GM23338 (cell line): ENCODE data around the gene SLC8A3. TPM values are rescaled to one million over a fixed set of nuclear protein-coding genes. Genes with fewer than 3 reads are reported as not detected.

Source experiments
- ATAC-seq: fragments of 200-7000 bp; cut with Tn5 transposase; 3 replicates; pipeline ENCODE4 v1.9.1; 2020
- DNase-seq: peaks from one replicate; pipeline ENCODE4 v3.0.0-alpha.2; 2015; ENCODE audit warnings: low spot score
- H2AFZ ChIP-seq: fragments of 200-600 bp; sonication (generic); 2 replicates; pipeline ENCODE4 v1.8.0; 2016; ENCODE audit warnings: antibody characterized with exemption, mild to moderate bottlenecking, moderate library complexity
- H3F3A ChIP-seq: fragments of 200-600 bp; sonication (generic); replicated peaks from 2 replicates; pipeline ENCODE4 v1.8.0; 2017; ENCODE audit warnings: antibody characterized with exemption, mixed run types, low read depth
- H3K27ac ChIP-seq: fragments of 200-600 bp; sonication (generic); 2 replicates; pipeline ENCODE4 v1.6.1; 2016; ENCODE audit warnings: low read depth
- H3K27me3 ChIP-seq: fragments of 200-600 bp; sonication (generic); 2 replicates; pipeline ENCODE4 v1.8.0; 2016; ENCODE audit warnings: mild to moderate bottlenecking, mixed run types, moderate library complexity; ENCODE audit not compliant: insufficient read depth
- H3K36me3 ChIP-seq: fragments of 200-600 bp; sonication (generic); 2 replicates; pipeline ENCODE4 v1.8.0; 2016; ENCODE audit warnings: mild to moderate bottlenecking; ENCODE audit not compliant: insufficient read depth
- H3K4me1 ChIP-seq: fragments of 200-600 bp; sonication (generic); 2 replicates; pipeline ENCODE4 v1.8.0; 2016; ENCODE audit warnings: mild to moderate bottlenecking, moderate library complexity; ENCODE audit not compliant: insufficient read depth
- H3K4me2 ChIP-seq: fragments of 200-600 bp; sonication (generic); 2 replicates; pipeline ENCODE4 v1.7.1; 2017; ENCODE audit warnings: mixed run types
- H3K4me3 ChIP-seq: fragments of 200-600 bp; sonication (generic); 2 replicates; pipeline ENCODE4 v1.6.1; 2016; ENCODE audit warnings: mixed run types
- H3K79me2 ChIP-seq: fragments of 200-600 bp; sonication (generic); replicated peaks from 2 replicates; pipeline ENCODE4 v1.8.0; 2017; ENCODE audit warnings: mild to moderate bottlenecking; ENCODE audit not compliant: insufficient read depth
- H3K9me2 ChIP-seq: fragments of 200-600 bp; sonication (generic); 2 replicates; pipeline ENCODE4 v1.8.0; 2017; ENCODE audit not compliant: insufficient read depth
- H4K20me1 ChIP-seq: fragments of 200-600 bp; sonication (generic); replicated peaks from 2 replicates; pipeline ENCODE4 v1.8.0; 2017; ENCODE audit warnings: mild to moderate bottlenecking; ENCODE audit not compliant: insufficient read depth
- H3K27ac Mint-ChIP-seq: 2 replicates; pipeline ENCODE4 v1.8.0; 2020; ENCODE audit warnings: inconsistent platforms, mild to moderate bottlenecking, moderate library complexity, mixed read lengths
- H3K27me3 Mint-ChIP-seq: 3 replicates; pipeline ENCODE4 v1.8.0; 2022; ENCODE audit warnings: low read depth, mild to moderate bottlenecking, moderate library complexity, mixed read lengths, inconsistent platforms; ENCODE audit not compliant: insufficient read depth, poor library complexity
- H3K36me3 Mint-ChIP-seq: 3 replicates; pipeline ENCODE4 v1.8.0; 2021; ENCODE audit warnings: low read depth, mild to moderate bottlenecking, inconsistent platforms, moderate library complexity, mixed read lengths
- H3K4me1 Mint-ChIP-seq: 3 replicates; pipeline ENCODE4 v1.8.0; 2020; ENCODE audit warnings: mild to moderate bottlenecking, inconsistent platforms, mixed read lengths
- H3K4me3 Mint-ChIP-seq: 3 replicates; pipeline ENCODE4 v1.8.0; 2021; ENCODE audit warnings: moderate library complexity, mild to moderate bottlenecking, inconsistent platforms, mixed read lengths
- H3K9me3 Mint-ChIP-seq: 3 replicates; pipeline ENCODE4 v1.8.0; 2020; ENCODE audit warnings: moderate library complexity, mild to moderate bottlenecking, inconsistent platforms, mixed read lengths
- CREB1 ChIP-seq: fragments of 250-450 bp; sonication (Bioruptor Pico); IDR thresholded peaks from 2 replicates; pipeline ENCODE4 v1.5.0; 2020; ENCODE audit warnings: low read depth, mild to moderate bottlenecking, moderate library complexity
- EZH2 ChIP-seq: fragments of 200-600 bp; sonication (generic); IDR thresholded peaks from one replicate; pipeline ENCODE4 v1.8.0; 2017; ENCODE audit warnings: antibody characterized with exemption, mild to moderate bottlenecking, low read depth; ENCODE audit not compliant: unreplicated experiment
- JUNB ChIP-seq: IDR thresholded peaks from one replicate; pipeline ENCODE4 v1.6.1; 2016; ENCODE audit warnings: antibody characterized with exemption; ENCODE audit not compliant: unreplicated experiment
- ZNF331 ChIP-seq: fragments of 250-450 bp; sonication (Bioruptor Pico); IDR thresholded peaks from 2 replicates; pipeline ENCODE4 v1.5.0; 2020; ENCODE audit warnings: low read depth, mild to moderate bottlenecking, moderate library complexity
- polyA plus RNA-seq: library from polyadenylated mRNA; unstranded; fragments of >200 nt; fragmentation: Nextera tagmentation; extraction: Ambion mirVana; gene quantifications from 2 replicates; pipeline ENCODE4 v1.2.1, GENCODE V29; 2016
- total RNA-seq: library from RNA; depleted of rRNA; stranded (reverse); fragments of >200 nt; shearing (Covaris generic); gene quantifications from 2 replicates; pipeline ENCODE4 v1.2.3, GENCODE V29; 2014
- TF ChIP-seq, protein P1 (sequence below): fragments of 250-450 bp; sonication (Bioruptor Pico); IDR thresholded peaks from 2 replicates; pipeline ENCODE4 v1.5.0; 2020; ENCODE audit warnings: mild to moderate bottlenecking, moderate library complexity
- TF ChIP-seq, protein P2 (sequence below), 2 experiments: fragments of 200-600 bp in 1 of 2; sonication (generic) in 1 of 2; conservative IDR thresholded peaks; 2 replicates each; pipeline versions ENCODE4 v1.5.1 to v1.6.1; 2016 to 2017; ENCODE audit warnings: antibody characterized with exemption in 2 of 2, low read depth in 2 of 2, mild to moderate bottlenecking in 2 of 2, moderate library complexity in 1 of 2

SLC8A3 gene
- total and polyA plus RNA-seq, 2 experiments from 2014 or later, result 0.82 to 2.0 TPM

DNA sequence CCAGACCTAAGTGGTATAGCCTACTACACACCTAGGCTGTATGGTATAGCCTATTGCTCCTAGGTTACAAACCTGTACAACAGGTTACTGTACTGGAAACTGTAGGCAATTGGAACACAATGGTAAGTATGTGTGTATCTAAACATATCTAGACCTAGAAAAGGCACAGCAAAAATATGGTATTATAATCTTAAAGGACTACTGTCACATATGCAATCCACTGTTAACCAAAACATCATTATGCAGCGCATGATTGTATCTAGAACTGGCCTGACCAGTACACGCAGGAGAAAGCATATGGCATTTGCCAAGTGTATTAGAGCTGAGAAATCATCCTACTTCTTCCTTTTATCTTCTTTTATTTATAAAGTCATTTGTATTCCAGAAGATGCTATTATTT, 75.5 kb downstream of the SLC8A3 start:
- H3K27me3 ChIP-seq, result no peaks in the 10 kb centered on the region
- no peak for TF ChIP-seq ZNF331
- no peak for TF ChIP-seq JUNB
- TF ChIP-seq EZH2, result no peak
- TF ChIP-seq CREB1 (CRISPR knock-in tag), result no peak
- TF ChIP-seq, protein P1, sequence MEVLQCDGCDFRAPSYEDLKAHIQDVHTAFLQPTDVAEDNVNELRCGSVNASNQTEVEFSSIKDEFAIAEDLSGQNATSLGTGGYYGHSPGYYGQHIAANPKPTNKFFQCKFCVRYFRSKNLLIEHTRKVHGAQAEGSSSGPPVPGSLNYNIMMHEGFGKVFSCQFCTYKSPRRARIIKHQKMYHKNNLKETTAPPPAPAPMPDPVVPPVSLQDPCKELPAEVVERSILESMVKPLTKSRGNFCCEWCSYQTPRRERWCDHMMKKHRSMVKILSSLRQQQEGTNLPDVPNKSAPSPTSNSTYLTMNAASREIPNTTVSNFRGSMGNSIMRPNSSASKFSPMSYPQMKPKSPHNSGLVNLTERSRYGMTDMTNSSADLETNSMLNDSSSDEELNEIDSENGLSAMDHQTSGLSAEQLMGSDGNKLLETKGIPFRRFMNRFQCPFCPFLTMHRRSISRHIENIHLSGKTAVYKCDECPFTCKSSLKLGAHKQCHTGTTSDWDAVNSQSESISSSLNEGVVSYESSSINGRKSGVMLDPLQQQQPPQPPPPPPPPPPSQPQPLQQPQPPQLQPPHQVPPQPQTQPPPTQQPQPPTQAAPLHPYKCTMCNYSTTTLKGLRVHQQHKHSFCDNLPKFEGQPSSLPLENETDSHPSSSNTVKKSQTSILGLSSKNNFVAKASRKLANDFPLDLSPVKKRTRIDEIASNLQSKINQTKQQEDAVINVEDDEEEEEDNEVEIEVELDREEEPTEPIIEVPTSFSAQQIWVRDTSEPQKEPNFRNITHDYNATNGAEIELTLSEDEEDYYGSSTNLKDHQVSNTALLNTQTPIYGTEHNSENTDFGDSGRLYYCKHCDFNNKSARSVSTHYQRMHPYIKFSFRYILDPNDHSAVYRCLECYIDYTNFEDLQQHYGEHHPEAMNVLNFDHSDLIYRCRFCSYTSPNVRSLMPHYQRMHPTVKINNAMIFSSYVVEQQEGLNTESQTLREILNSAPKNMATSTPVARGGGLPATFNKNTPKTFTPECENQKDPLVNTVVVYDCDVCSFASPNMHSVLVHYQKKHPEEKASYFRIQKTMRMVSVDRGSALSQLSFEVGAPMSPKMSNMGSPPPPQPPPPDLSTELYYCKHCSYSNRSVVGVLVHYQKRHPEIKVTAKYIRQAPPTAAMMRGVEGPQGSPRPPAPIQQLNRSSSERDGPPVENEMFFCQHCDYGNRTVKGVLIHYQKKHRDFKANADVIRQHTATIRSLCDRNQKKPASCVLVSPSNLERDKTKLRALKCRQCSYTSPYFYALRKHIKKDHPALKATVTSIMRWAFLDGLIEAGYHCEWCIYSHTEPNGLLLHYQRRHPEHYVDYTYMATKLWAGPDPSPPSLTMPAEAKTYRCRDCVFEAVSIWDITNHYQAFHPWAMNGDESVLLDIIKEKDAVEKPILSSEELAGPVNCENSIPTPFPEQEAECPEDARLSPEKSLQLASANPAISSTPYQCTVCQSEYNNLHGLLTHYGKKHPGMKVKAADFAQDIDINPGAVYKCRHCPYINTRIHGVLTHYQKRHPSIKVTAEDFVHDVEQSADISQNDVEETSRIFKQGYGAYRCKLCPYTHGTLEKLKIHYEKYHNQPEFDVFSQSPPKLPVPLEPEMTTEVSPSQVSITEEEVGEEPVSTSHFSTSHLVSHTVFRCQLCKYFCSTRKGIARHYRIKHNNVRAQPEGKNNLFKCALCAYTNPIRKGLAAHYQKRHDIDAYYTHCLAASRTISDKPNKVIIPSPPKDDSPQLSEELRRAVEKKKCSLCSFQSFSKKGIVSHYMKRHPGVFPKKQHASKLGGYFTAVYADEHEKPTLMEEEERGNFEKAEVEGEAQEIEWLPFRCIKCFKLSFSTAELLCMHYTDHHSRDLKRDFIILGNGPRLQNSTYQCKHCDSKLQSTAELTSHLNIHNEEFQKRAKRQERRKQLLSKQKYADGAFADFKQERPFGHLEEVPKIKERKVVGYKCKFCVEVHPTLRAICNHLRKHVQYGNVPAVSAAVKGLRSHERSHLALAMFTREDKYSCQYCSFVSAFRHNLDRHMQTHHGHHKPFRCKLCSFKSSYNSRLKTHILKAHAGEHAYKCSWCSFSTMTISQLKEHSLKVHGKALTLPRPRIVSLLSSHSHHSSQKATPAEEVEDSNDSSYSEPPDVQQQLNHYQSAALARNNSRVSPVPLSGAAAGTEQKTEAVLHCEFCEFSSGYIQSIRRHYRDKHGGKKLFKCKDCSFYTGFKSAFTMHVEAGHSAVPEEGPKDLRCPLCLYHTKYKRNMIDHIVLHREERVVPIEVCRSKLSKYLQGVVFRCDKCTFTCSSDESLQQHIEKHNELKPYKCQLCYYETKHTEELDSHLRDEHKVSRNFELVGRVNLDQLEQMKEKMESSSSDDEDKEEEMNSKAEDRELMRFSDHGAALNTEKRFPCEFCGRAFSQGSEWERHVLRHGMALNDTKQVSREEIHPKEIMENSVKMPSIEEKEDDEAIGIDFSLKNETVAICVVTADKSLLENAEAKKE (CRISPR knock-in tag), result no peak
- TF ChIP-seq, protein P2, sequence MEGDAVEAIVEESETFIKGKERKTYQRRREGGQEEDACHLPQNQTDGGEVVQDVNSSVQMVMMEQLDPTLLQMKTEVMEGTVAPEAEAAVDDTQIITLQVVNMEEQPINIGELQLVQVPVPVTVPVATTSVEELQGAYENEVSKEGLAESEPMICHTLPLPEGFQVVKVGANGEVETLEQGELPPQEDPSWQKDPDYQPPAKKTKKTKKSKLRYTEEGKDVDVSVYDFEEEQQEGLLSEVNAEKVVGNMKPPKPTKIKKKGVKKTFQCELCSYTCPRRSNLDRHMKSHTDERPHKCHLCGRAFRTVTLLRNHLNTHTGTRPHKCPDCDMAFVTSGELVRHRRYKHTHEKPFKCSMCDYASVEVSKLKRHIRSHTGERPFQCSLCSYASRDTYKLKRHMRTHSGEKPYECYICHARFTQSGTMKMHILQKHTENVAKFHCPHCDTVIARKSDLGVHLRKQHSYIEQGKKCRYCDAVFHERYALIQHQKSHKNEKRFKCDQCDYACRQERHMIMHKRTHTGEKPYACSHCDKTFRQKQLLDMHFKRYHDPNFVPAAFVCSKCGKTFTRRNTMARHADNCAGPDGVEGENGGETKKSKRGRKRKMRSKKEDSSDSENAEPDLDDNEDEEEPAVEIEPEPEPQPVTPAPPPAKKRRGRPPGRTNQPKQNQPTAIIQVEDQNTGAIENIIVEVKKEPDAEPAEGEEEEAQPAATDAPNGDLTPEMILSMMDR (conservative IDR thresholded peaks at IDR 0.05; ENCODE audit: low read depth in 2 of 2), result no peak

More for the DNA sequence above, 75.5 kb downstream of the SLC8A3 start:
- 0 out of 2 replicates have a peak, but pooled peaks cover 17% of the 10 kb centered on the region for H3K4me1 ChIP-seq
- Mint-ChIP-seq H3K4me3 (no peak overlapping the region), H3K36me3 (no peaks in the 10 kb centered on the region), H3K27me3 (peaks cover 2% of the 10 kb centered on the region), H3K4me1 (peaks cover 17% of the 10 kb centered on the region), H3K9me3 (no peaks in the 10 kb centered on the region), H3K27ac (no peak overlapping the region)
- H3K27ac ChIP-seq, result no peak overlapping the region
- ATAC-seq (no peak), DNase-seq (no peak)
- H3K4me3 ChIP-seq, result no peak overlapping the region
- peaks cover 13% of the 10 kb centered on the region; the same call in 1 of the 2 replicates for H3K9me2 ChIP-seq
- H3K36me3 ChIP-seq, result no peaks in the 10 kb centered on the region
- H3K4me2 ChIP-seq, result no peak overlapping the region
- no peaks in the 10 kb centered on the region for H3F3A ChIP-seq
- H3K79me2 ChIP-seq, result no peaks in the 10 kb centered on the region
- H2AFZ ChIP-seq, result no peak overlapping the region
- H4K20me1 ChIP-seq, result no peaks in the 10 kb centered on the region
